GM10248 (cell line): ENCODE data around the gene IZUMO4.

Experiments
- CTCF ChIA-PET: fragments of 300-600 bp; sonication (Branson Sonifier 250); formaldehyde crosslinking; extraction: SDS; loops from one replicate; lab custom pipeline; 2021; ENCODE audit warnings: antibody characterized with exemption; lab: Yijun Ruan, JAX
- POLR2A ChIA-PET: fragments of 350-650 bp; sonication (Branson Sonifier 250); formaldehyde crosslinking; extraction: SDS; loops from one replicate; lab custom pipeline; 2020; ENCODE audit warnings: antibody characterized with exemption; lab: Yijun Ruan, JAX
- DNase-seq: peaks from one replicate; pipeline ENCODE4 v3.0.0; 2012; ENCODE audit errors: extremely low spot score
- CTCF ChIP-seq: IDR thresholded peaks from 2 replicates; pipeline ENCODE4 v1.5.1; 2012; ENCODE audit warnings: mild to moderate bottlenecking, low read depth; ENCODE audit errors: extremely low read depth, missing control alignments, control extremely low read depth

IZUMO4 gene

GRCh38 chr19:2049741-2050348 is 46.9 kb upstream of the IZUMO4 start:
- DNase-seq = peak; percentile 54
- ChIA-PET CTCF (no interaction called here), POLR2A (interaction anchor here (0.6 to 2.5 kb wide), 5 partner anchors 8 to 44 kb away, joined by 3 to 13 read pairs (median 5); no protein-coding TSS in a partner anchor)

GRCh38 chr19:2050349-2050990 is 46.2 kb upstream of the IZUMO4 start:
- ChIA-PET CTCF (no interaction called here), POLR2A (interaction anchor here (0.6 to 2.5 kb wide), 5 partner anchors 8 to 44 kb away, joined by 3 to 13 read pairs (median 5); no protein-coding TSS in a partner anchor)
- TF ChIP-seq CTCF = no peak
- DNase-seq = no peak

More at GRCh38 chr19:2049741-2050348, 46.9 kb upstream of the IZUMO4 start:
- no peak for TF ChIP-seq CTCF

- POLR2A ChIA-PET = interaction anchor here (0.5 to 1.8 kb wide), 11 partner anchors 9 to 487 kb away, joined by 3 to 13 read pairs (median 3); no protein-coding TSS in a partner anchor
- CTCF ChIA-PET = interaction anchor here (1.0 to 2.4 kb wide), 7 partner anchors 8 to 176 kb away, joined by 3 to 13 read pairs (median 5); no protein-coding TSS in a partner anchor
- peak; percentile 97 for DNase-seq
- TF ChIP-seq CTCF = peak; percentile 71
Observed at GRCh38 chr19:2050991-2051772, 45.5 kb upstream of the IZUMO4 start, which contains the start of gene MKNK2. Gene MKNK2 (minus strand): TSS chr19:2051244. CDS start chr19:2050851, 393 bp downstream.

- no peak for DNase-seq
- ChIA-PET POLR2A (interaction anchor here (0.5 to 1.8 kb wide), 13 partner anchors 8 to 487 kb away, joined by 3 to 13 read pairs (median 3); no protein-coding TSS in a partner anchor), CTCF (interaction anchor here (1.0 to 2.4 kb wide), 9 partner anchors 9 to 177 kb away, joined by 3 to 13 read pairs (median 5); no protein-coding TSS in a partner anchor)
- TF ChIP-seq CTCF = no peak
Observed at GRCh38 chr19:2051773-2052704, 44.7 kb upstream of the IZUMO4 start.

GRCh38 chr19:2053601-2054389 is 42.9 kb upstream of the IZUMO4 start:
- ChIA-PET POLR2A (no interaction called here), CTCF (interaction anchor here (2.1 to 2.4 kb wide), 2 partner anchors 11 to 41 kb away, joined by 5 to 12 read pairs; no protein-coding TSS in a partner anchor)
- DNase-seq = no peak
- TF ChIP-seq CTCF = no peak
